Fibroblast of peridontal ligament (primary cell): ENCODE results near the gene OLFM1.
"Not testable (repeated sequence)": the region's sequence is repeated elsewhere in the genome, so short reads cannot be mapped to it uniquely, and the experiment has no call there.

ENCODE experiments used
- DNase-seq: peaks from one replicate; pipeline ENCODE4 v3.0.0-alpha.2; 2010; ENCODE audit errors: extremely low read depth

Gene OLFM1

GRCh38 chr9:135134268-135135022, 47.0 kb downstream of the OLFM1 start:
- no peak for DNase-seq

DNA sequence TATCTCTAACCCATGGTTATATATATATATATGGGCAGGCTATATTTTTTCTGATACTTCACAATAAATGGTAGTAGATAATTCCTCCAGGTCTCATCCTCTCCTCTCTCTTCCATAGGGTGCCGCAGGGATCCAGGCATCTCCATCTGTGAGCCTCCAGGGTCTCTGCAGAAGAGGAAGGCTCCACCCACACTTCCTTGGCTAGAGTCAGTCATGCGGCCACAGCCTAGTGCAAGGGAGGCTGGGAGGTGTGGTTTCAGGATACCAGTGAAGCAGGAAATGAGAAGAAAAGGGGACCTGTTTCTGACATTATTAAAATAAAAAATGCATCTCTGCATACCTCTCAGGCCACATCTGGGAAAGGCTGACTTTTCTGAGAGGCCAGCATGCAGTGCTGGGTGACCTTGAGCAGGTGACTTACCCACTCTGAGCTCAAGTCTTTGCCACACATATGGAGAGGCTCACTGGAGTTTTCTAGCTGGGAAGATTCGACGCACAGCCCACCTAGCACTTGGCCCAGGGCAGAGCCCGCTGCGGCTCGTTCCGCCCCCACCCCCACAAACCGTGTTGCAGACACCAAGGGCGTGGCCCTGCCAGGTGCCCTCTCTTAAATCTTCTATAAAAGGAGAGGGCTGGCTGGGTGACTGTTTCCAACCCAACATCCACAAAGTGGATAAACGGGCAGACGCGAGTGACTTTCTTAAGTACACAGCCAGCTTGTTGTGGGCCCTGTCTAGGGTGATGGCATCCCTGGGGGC, 47.9 kb downstream of the OLFM1 start:
- no peak for DNase-seq

- no peak for DNase-seq
Measured at GRCh38 chr9:135135929-135136315, 48.5 kb downstream of the OLFM1 start.

DNA sequence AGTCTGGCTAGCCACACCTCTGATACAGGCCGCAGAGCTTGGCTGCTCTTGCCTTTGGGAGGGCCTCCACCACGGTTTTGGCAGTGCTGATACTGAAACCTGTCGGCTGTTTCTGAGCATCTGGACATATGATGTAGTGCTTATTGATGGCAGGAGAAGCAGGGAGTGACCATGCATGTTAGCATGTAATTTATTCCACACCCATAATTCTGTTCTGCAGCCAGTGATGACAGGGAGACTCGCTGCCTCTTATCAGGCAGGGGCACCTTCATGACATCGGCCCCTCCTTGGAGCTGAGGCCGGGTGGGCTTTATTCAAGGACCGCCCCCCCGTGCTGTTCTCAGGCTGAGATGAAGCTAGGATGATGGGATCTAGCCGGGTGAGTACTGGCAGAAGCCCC, 49.0 kb downstream of the OLFM1 start:
- DNase-seq, result no peak

- DNase-seq, result no peak
Measured at GRCh38 chr9:135136991-135137832, 49.7 kb downstream of the OLFM1 start.

DNA sequence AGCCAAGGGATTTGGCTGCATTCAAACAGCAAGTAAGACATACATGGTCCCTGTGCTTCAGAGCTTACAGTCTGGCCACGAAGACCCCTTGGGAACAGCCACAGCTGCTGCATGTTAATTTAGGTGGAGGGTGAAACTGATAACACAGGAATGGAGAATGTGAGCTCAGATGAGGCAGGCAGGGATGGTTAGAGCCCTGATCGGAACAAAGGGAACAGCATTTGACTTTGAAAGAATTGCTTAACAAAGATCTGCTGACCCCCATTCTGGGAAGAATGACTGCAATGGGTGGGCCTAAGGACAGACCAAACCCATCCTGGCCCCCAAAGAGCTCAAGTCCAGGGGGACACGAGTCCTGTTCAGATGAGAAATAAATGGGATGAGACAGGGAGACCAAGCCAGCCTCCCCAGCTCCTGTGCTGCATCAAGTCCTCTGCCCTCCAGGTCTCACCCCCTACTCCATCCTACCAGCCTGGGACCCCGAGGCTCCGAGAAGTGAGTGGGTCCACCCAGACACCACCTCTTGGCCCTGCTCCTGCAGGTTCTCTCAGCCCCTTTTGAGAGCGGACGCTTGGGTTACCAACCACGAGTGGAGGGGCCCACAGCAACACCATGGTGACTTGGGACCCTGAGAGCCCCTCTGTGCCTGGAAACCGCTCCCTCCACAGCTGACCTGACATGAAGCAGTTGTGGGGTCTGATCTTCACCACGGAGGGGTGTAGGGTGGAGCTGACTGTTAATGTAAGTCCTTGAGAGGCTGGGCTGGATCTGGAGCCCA, 50.8 kb downstream of the OLFM1 start:
- DNase-seq, result no peak

DNA sequence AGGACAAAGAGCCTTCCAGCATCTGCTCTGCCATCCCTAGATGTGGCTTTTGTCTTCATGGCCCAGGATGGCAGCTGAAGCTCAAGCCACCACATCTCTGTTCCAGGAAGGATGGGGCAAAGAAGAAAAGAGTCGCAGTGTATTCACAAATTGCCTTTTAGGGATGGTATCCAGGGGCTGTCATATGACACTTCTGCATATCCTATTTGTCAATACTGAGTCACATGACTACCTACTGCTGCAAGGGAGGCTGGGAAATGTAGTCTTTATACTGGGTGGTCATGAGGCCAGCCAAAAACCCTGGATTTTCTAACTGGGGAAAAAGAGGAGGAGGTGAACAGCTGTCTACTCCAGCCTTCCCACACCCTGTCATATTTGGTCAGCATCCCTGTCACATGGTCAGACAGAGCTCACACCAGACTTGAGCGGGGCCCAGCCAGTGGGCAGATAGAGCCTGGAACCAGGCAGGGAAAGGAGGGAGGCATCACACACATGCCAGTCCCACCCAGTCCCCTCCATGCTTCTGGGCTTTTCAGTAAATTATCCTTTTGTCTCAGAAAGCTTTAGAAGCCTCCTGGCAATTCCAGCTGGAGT, 52.0 kb downstream of the OLFM1 start:
- DNase-seq, result no peak

GRCh38 chr9:135141183-135141774, 53.8 kb downstream of the OLFM1 start:
- no peak for DNase-seq

- no peak for DNase-seq
Measured at GRCh38 chr9:135144581-135145170, 57.2 kb downstream of the OLFM1 start.

GRCh38 chr9:135145312-135145711, 57.8 kb downstream of the OLFM1 start:
- DNase-seq, result no peak

GRCh38 chr9:135146241-135146640, 58.8 kb downstream of the OLFM1 start:
- DNase-seq, result no peak

DNA sequence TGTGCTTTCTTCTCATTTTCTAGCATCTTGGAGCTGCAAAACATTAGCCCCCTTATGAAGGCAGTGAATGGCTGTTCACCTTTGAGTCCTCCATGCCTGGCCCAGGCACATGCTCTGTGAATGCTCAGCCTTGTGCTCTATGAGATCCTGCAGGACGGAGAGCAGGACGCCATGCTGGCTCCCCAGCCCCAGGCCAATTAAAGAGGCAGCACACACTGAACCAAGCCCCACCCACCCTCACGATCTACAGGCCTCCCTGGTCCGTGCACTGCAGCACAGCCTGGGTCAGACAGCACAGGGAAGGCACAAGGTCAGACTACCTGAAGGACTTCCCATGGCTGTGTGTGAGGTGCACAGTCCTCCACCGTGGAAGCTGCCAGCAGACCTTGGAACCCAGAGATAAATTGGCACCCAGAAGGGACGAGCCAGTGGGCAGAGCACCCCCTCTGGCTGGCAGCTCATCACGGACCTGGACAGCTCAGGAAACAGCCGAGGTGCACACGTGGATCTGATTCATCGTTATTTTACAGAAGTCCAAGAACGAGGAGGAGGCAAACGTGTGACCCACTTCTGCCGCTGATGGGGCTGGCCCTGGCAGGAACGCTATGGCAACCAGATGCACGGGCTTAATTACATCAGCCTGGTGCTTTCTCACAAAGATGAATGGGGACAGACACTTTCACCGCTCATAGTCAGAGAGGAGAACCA, 59.5 kb downstream of the OLFM1 start:
- DNase-seq, result no peak

DNA sequence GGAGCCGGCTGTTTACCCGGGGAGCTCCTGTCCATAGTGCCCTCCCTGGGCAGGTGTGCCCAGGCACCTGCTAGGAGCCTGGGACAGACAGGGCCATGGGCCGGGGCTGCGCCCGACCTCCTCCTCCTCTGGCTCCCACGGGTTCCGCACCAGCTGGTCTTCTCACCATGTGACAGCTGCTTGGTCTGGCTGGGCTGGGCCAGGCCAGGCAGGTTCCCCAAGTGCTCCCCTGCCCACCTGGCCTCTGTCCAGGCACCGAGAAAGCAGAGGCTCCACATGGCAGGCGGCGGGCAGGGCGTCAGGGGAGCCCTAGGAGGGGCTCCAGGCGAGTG, 60.0 kb downstream of the OLFM1 start:
- DNase-seq, result no peak

- DNase-seq, result no peak
Measured at GRCh38 chr9:135147938-135148337, 60.5 kb downstream of the OLFM1 start.

- DNase-seq, result no peak
Measured at GRCh38 chr9:135148386-135148785, 60.9 kb downstream of the OLFM1 start.

DNA sequence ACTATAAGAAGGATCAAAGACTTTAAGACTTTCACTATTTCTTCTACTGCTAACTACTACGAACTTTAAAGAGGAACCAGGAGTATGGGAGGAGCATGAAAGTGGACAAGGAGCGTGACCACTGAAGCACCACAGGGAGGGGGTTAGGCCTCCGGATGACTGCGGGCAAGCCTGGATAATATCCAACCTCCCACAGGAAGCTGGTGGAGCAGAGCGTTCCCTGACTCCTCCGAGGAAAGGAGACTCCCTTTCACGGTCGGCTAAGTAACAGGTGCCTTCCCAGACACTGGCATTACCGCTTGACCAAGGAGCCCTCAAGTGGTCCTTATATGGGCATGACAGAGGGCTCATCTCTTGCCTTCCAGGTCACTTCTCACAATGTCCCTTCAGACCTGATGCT, 62.4 kb downstream of the OLFM1 start:
- not testable (repeated sequence) for DNase-seq

- no peak for DNase-seq
Measured at GRCh38 chr9:135150981-135151380, 63.5 kb downstream of the OLFM1 start.

DNA sequence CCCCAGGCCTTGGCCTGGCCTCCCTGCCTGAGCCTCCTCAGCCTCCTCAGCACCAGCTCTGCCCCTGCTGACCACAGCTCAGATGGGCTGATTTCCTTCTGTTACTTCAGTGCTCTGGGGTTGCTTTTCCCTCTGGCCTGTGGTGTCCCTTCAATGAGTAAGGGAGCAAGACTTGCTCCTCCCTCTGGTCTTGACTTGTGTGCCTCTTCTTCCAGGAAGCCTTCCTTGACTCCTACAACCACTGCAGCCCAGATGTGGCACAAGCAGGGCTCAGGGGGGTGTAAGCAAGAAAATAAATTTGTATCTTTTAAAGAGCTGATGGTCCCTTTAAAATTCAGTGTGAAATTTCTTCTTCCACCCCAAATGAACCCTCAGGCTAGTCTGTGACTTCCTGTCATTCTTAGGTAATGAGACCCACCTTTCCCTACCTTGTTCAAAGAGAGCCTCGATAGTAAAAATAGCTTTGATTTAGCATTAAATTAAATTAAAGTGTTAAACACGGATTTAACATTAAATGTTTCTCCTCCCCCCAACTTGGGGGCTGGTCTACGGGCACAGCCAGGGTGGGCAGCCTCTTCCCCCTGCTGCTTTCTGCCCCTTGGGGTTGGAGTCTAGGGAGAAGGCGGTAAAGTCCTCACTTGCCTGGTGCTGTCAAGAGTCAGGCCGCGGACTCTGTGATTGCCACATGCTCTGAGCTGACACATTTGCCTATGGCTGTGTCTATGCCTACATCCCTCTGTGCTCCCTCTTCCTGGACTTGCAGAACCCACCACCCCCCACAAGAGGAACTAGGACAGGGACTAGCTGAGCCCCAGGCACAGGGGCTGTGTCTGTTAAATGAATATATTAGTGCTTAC, 64.5 kb downstream of the OLFM1 start:
- no peak for DNase-seq
